ENCODE results near the gene PPHLN1.
"Not testable (repeated sequence)": the region's sequence is repeated elsewhere in the genome, so short reads cannot be mapped to it uniquely, and the experiment has no call there.

The PPHLN1 gene

DNA sequence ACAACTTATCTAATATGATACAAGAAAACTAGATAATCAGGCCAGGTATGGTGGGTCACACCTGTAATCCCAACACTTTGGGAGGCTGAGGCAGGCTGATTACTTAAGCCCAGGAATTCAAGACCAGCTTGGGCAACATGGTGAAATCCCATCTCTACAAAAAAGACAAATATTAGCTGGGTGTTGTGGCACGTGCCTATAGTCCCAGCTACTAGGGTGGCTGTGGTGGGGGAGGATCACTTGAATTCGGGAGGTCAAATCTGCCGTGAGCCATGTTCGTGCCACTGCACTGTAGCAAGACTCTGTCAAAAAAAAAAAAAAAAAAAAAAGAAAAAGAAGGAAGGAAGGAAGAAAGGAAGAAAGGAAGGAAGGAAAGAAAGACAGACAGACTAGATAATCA lies 27.1 kb upstream of the PPHLN1 start:
- H3K36me3 ChIP-seq (ENCODE audit: insufficient read depth, low read length) = no peaks in the 10 kb centered on the region
- H3K4me1 ChIP-seq (ENCODE audit: insufficient read depth, low read length) = no peaks in the 10 kb centered on the region
- no peak overlapping the region for H3K9ac ChIP-seq (ENCODE audit: low read depth, low read length)
- H3K9me3 ChIP-seq (ENCODE audit: control insufficient read depth, insufficient read depth, low read length) = no peaks in the 10 kb centered on the region

- Histone ChIP-seq H3K4me1 (ENCODE audit: insufficient read depth, low read length) (no peaks in the 10 kb centered on the region), H3K9ac (ENCODE audit: low read depth, low read length) (no peak overlapping the region), H3K36me3 (ENCODE audit: insufficient read depth, low read length) (no peaks in the 10 kb centered on the region), H3K9me3 (ENCODE audit: control insufficient read depth, insufficient read depth, low read length) (no peaks in the 10 kb centered on the region)
These were observed 26.3 kb upstream of the PPHLN1 start for GRCh38 chr12:42299392-42300308.

GRCh38 chr12:42306297-42306696 lies 19.7 kb upstream of the PPHLN1 start:
- Histone ChIP-seq H3K9ac (ENCODE audit: low read depth, low read length) (no peak overlapping the region), H3K9me3 (ENCODE audit: control insufficient read depth, insufficient read depth, low read length) (no peaks in the 10 kb centered on the region), H3K4me1 (ENCODE audit: insufficient read depth, low read length) (no peaks in the 10 kb centered on the region), H3K36me3 (ENCODE audit: insufficient read depth, low read length) (no peaks in the 10 kb centered on the region)

GRCh38 chr12:42308390-42308789 lies 17.6 kb upstream of the PPHLN1 start:
- Histone ChIP-seq H3K9me3 (ENCODE audit: control insufficient read depth, insufficient read depth, low read length) (no peaks in the 10 kb centered on the region), H3K4me1 (ENCODE audit: insufficient read depth, low read length) (no peaks in the 10 kb centered on the region), H3K9ac (ENCODE audit: low read depth, low read length) (no peak overlapping the region), H3K36me3 (ENCODE audit: insufficient read depth, low read length) (no peaks in the 10 kb centered on the region)

DNA sequence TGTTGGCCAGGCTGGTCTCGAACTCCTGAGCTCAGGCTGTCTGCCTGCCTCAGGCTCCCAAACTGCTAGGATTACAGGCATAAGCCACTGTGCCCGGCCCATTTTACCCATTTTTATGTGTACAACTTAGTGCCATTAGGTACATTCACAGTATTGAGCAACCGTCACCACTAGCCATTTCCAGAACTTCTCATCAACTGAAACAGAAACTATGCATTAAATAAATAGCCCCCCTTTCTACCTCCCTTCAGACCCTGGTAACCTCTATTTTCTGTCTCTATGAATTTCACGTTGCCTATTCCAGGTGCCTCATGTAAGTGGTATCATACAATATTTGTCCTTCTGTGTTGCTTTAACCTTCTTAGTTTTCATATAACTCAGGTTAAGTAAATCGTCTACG lies 16.0 kb upstream of the PPHLN1 start:
- no peaks in the 10 kb centered on the region for H3K36me3 ChIP-seq (ENCODE audit: insufficient read depth, low read length)
- no peaks in the 10 kb centered on the region for H3K4me1 ChIP-seq (ENCODE audit: insufficient read depth, low read length)
- no peaks in the 10 kb centered on the region for H3K9me3 ChIP-seq (ENCODE audit: control insufficient read depth, insufficient read depth, low read length)
- H3K9ac ChIP-seq (ENCODE audit: low read depth, low read length) = no peak overlapping the region

DNA sequence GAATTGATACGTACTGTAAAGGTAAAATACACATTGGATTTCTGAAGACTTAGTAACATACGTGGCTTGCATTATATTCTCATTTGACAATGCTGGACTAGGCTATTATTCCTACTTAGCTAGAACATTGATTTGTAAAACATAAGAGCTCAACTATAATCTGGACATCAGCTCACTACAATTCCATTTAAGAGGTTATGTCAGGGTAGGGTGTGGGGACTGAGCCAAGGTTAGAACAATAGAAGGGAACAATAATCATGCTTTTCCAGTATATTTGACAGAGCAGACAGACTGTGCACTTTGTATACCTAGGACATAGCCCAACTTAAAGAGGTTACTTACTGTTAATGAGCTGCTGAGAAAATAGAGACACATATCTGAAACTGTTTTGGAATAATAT lies 10.9 kb upstream of the PPHLN1 start:
- no peak overlapping the region for H3K9ac ChIP-seq (ENCODE audit: low read depth, low read length)

GRCh38 chr12:42320796-42321195 lies 5.2 kb upstream of the PPHLN1 start:
- Histone ChIP-seq H3K9me3 (ENCODE audit: control insufficient read depth, insufficient read depth, low read length) (no peaks in the 10 kb centered on the region), H3K9ac (ENCODE audit: low read depth, low read length) (no peak overlapping the region), H3K4me1 (ENCODE audit: insufficient read depth, low read length) (no peaks in the 10 kb centered on the region), H3K36me3 (ENCODE audit: insufficient read depth, low read length) (no peaks in the 10 kb centered on the region; the same call in 1 of the 2 replicates)

More for the DNA sequence above, 10.9 kb upstream of the PPHLN1 start:
- Histone ChIP-seq H3K36me3 (ENCODE audit: insufficient read depth, low read length) (no peaks in the 10 kb centered on the region), H3K9me3 (ENCODE audit: control insufficient read depth, insufficient read depth, low read length) (no peaks in the 10 kb centered on the region), H3K4me1 (ENCODE audit: insufficient read depth, low read length) (no peaks in the 10 kb centered on the region)

DNA sequence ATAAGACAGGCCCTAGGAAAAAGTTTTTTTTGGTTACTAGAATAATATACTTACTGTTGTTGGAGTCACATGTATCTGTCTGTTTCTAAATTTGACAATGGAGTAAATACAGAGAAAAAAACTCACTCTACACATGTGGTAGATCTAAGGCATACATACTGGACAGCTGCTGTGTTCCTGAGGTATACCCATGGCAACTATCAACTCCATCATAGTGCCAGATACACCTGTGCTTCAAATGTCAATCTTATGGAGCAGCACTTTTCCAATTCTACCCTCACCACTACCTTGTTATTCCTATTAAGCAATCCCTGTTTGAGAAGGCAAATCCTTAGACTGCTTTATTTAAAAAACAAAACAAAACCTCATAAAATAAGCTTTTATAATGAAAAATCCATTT lies 3.4 kb upstream of the PPHLN1 start:
- Histone ChIP-seq H3K9ac (ENCODE audit: low read depth, low read length) (no peak overlapping the region), H3K36me3 (ENCODE audit: insufficient read depth, low read length) (no peaks in the 10 kb centered on the region; the same call in 1 of the 2 replicates), H3K9me3 (ENCODE audit: control insufficient read depth, insufficient read depth, low read length) (no peaks in the 10 kb centered on the region), H3K4me1 (ENCODE audit: insufficient read depth, low read length) (peaks cover 7% of the 10 kb centered on the region)

DNA sequence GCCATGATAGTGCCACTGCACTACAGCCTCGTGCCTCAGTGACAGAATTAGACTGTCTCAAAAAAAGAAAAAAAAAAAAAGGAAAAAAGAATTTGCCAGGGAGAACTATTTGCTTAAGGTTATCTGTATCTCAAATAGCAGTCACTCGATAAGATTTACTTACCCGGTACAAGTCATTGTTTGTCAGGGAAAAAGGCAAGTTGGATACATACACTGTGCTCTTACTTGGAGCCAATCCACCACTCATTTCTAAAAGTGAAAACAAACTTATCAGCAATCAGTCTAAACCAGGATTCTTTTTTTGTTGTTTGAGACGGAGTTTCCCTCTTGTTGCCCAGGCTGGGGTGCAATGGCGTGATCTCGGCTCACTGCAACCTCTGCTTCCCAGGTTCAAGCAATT lies 2.1 kb upstream of the PPHLN1 start:
- no peaks in the 10 kb centered on the region for H3K9me3 ChIP-seq (ENCODE audit: control insufficient read depth, insufficient read depth, low read length)
- no peaks in the 10 kb centered on the region; the same call in 1 of the 2 replicates for H3K36me3 ChIP-seq (ENCODE audit: insufficient read depth, low read length)
- H3K4me1 ChIP-seq (ENCODE audit: insufficient read depth, low read length) = peaks cover 8% of the 10 kb centered on the region
- H3K9ac ChIP-seq (ENCODE audit: low read depth, low read length) = no peak overlapping the region

DNA sequence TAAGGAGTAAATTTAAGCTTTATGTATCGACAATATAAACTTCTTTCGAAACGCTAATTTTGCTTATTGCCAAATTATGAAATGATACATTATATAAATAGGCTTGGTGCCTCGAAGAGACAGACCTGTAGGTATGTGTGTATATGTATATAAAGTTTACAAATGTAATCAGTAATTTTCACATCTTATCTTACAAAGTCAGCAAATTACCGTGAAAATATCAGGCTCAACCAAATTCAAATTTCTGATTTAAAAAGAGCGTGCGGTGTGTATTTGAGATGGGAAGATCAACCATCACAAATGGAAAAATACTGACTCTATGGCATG lies 678 bp upstream of the PPHLN1 start:
- no peaks in the 10 kb centered on the region; the same call in 1 of the 2 replicates for H3K36me3 ChIP-seq (ENCODE audit: insufficient read depth, low read length)
- H3K9ac ChIP-seq (ENCODE audit: low read depth, low read length) = peak overlapping the region; percentile 88
- no peaks in the 10 kb centered on the region for H3K9me3 ChIP-seq (ENCODE audit: control insufficient read depth, insufficient read depth, low read length)
- H3K4me1 ChIP-seq (ENCODE audit: insufficient read depth, low read length) = peaks cover 8% of the 10 kb centered on the region

GRCh38 chr12:42326541-42327226 lies 717 bp downstream of the PPHLN1 start:
- Histone ChIP-seq H3K9ac (ENCODE audit: low read depth, low read length) (peak overlapping the region; percentile 88), H3K9me3 (ENCODE audit: control insufficient read depth, insufficient read depth, low read length) (no peaks in the 10 kb centered on the region), H3K4me1 (ENCODE audit: insufficient read depth, low read length) (peaks cover 16% of the 10 kb centered on the region), H3K36me3 (ENCODE audit: insufficient read depth, low read length) (no peaks in the 10 kb centered on the region; the same call in 1 of the 2 replicates)

GRCh38 chr12:42327227-42327590 lies 1.2 kb downstream of the PPHLN1 start:
- Histone ChIP-seq H3K9ac (ENCODE audit: low read depth, low read length) (peak overlapping the region; percentile 88), H3K9me3 (ENCODE audit: control insufficient read depth, insufficient read depth, low read length) (no peaks in the 10 kb centered on the region), H3K4me1 (ENCODE audit: insufficient read depth, low read length) (peaks cover 17% of the 10 kb centered on the region), H3K36me3 (ENCODE audit: insufficient read depth, low read length) (no peaks in the 10 kb centered on the region; the same call in 1 of the 2 replicates)

DNA sequence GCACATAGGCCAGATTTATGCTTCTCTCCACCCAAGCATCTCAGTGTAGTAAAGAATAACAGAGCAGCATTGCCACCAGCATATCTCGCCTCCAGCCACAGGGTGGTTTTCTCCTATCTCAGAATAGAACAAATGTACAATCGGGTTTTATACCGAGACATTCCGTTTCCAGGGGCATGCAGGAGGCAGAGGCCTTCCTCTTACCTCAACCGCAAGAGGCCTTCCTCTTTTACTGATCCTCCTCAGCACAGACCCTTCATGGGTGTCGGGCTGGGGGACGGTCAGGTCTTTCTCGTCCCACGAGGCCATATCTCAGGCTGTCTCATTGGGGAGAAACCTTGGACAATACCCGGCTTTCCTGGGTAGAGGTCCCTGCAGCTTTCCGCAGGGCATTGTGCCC lies 4.1 kb downstream of the PPHLN1 start:
- not testable (repeated sequence) for H3K9me3 ChIP-seq (ENCODE audit: control insufficient read depth, insufficient read depth, low read length)
- H3K4me1 ChIP-seq (ENCODE audit: insufficient read depth, low read length) = peaks cover 22% of the 10 kb centered on the region

GRCh38 chr12:42332301-42333285 lies 6.6 kb downstream of the PPHLN1 start:
- H3K9ac ChIP-seq (ENCODE audit: low read depth, low read length) = no peak overlapping the region
- H3K4me1 ChIP-seq (ENCODE audit: insufficient read depth, low read length) = peaks cover 15% of the 10 kb centered on the region
- no peaks in the 10 kb centered on the region for H3K9me3 ChIP-seq (ENCODE audit: control insufficient read depth, insufficient read depth, low read length)
- no peaks in the 10 kb centered on the region for H3K36me3 ChIP-seq (ENCODE audit: insufficient read depth, low read length)

More for the DNA sequence above, 4.1 kb downstream of the PPHLN1 start:
- H3K36me3 ChIP-seq (ENCODE audit: insufficient read depth, low read length); H3K9ac ChIP-seq (ENCODE audit: low read depth, low read length): not testable (repeated sequence)

Data from ES-I3 (cell line).